ENCODE measurements around the gene PLP1.

The PLP1 gene

GRCh38 chrX:103734125-103734760 lies 42.4 kb upstream of the PLP1 start:
- TF ChIP-seq CTCF (IDR thresholded peaks at IDR 0.05; ENCODE audit: control insufficient read depth, extremely low read depth, insufficient read depth): no peak
- no peak for DNase-seq (ENCODE audit: low read depth)

DNA sequence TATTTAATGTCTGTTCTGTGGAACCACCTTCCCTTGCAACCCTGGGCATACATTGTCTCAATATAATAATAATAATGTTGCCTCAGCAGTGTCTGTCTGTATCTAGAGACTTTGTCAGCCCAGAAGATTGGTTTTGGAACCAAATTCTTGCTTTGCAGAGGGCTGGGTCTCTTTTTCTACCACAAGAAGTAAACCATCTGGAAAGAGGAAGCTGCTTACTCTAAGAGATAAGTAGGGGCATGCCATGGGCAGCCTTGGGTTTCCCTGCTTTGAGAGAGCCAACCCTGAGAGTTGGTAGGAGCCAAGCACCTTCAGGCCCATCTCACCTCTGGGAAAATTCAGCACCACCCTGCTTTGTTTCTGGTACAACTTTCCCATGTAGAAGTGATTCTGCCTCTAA lies 38.9 kb upstream of the PLP1 start:
- TF ChIP-seq CTCF (IDR thresholded peaks at IDR 0.05; ENCODE audit: control insufficient read depth, extremely low read depth, insufficient read depth): no peak
- no peak for DNase-seq (ENCODE audit: low read depth)
- no peak overlapping the region for H3K4me3 ChIP-seq (ENCODE audit: low read depth, low read length)

More at GRCh38 chrX:103734125-103734760, 42.4 kb upstream of the PLP1 start:
- no peak overlapping the region for H3K4me3 ChIP-seq (ENCODE audit: low read depth, low read length)

DNA sequence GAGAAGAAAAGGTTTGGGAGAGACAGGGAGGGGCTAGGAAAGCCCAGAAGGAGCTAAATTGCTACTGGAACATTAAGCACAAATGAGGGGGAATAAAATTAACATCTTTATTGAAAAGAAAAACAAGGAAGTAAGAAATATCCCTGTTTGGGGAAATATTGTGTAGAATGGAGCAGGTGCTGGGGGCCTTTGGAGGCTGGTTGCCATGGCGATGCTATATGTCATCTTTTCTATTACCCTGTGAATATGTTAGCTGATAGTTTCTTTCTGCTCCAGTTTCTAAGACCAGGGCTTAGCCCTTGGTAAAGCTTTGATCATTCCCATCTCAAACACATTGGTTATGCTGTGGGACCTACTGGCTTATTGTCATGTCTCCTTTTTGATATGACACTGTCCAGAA lies 37.2 kb upstream of the PLP1 start:
- DNase-seq (ENCODE audit: low read depth): no peak
- no peak for TF ChIP-seq CTCF (IDR thresholded peaks at IDR 0.05; ENCODE audit: control insufficient read depth, extremely low read depth, insufficient read depth)
- H3K4me3 ChIP-seq (ENCODE audit: low read depth, low read length): no peak overlapping the region

GRCh38 chrX:103741879-103742278 lies 34.8 kb upstream of the PLP1 start:
- no peak overlapping the region for H3K4me3 ChIP-seq (ENCODE audit: low read depth, low read length)
- no peak for DNase-seq (ENCODE audit: low read depth)
- no peak for TF ChIP-seq CTCF (IDR thresholded peaks at IDR 0.05; ENCODE audit: control insufficient read depth, extremely low read depth, insufficient read depth)

- TF ChIP-seq CTCF (IDR thresholded peaks at IDR 0.05; ENCODE audit: control insufficient read depth, extremely low read depth, insufficient read depth): no peak
- no peak overlapping the region for H3K4me3 ChIP-seq (ENCODE audit: low read depth, low read length)
- no peak for DNase-seq (ENCODE audit: low read depth)
These were observed 34.3 kb upstream of the PLP1 start for GRCh38 chrX:103742339-103742738.

- no peak overlapping the region for H3K4me3 ChIP-seq (ENCODE audit: low read depth, low read length)
- TF ChIP-seq CTCF (IDR thresholded peaks at IDR 0.05; ENCODE audit: control insufficient read depth, extremely low read depth, insufficient read depth): no peak
- DNase-seq (ENCODE audit: low read depth): no peak
These were observed 29.5 kb upstream of the PLP1 start for GRCh38 chrX:103747163-103747562.

DNA sequence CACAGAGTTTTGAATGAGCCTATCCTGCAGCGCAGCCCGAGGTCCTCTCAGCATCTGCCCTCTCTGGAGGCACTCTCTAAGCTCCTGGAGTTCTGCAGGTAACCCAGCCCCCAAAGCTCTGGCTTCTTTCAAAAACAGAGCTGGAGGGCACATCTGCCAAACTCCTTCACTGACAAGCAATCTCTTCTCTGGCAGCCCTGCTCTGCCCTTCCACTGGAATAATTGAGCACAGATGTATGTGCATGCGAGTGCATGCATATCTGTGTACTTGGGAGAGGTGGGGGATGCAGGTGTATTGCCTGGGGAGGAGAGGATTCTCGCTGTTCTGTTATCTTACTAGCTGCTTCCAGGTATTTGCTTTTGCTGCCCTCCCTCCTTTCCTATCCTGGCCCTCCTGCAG lies 22.2 kb upstream of the PLP1 start:
- no peak for DNase-seq (ENCODE audit: low read depth)
- TF ChIP-seq CTCF (IDR thresholded peaks at IDR 0.05; ENCODE audit: control insufficient read depth, extremely low read depth, insufficient read depth): no peak
- H3K4me3 ChIP-seq (ENCODE audit: low read depth, low read length): no peak overlapping the region
